RKO (cell line): ENCODE data around the gene PCBD1.

ENCODE experiments used
- DNase-seq: peaks from one replicate; pipeline ENCODE4 v3.0.0-alpha.2; 2016; ENCODE audit warnings: low spot score

PCBD1 gene

DNA sequence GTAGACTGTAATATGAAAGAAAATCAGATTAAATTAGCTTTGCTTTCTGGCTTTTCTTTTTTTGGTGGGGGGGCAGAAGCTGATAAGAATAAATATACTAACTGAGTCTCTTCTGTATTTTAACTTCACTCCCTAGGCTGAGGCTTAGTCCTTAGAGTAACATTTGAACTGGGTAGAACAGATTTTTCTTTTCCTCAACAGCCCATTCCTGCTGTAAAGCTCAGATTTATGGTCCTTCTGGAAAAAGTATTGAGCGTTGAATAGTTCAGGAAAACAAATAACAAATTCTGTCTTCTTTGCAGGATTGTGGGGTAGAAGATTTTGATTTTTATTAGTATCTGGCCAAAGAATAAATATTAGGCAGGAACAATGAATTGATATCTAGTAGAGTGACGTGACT is 54.8 kb downstream of the PCBD1 start:
- no peak for DNase-seq
